Muscle layer of duodenum (tissue), 2 donors: Measurements from ENCODE around the gene PHETA2.

Experiments used
- H3K27ac ChIP-seq: one replicate; pipeline ENCODE4 v1.7.0; 2013; ENCODE audit warnings: mild to moderate bottlenecking, low read length
- H3K27me3 ChIP-seq: one replicate; pipeline ENCODE4 v1.7.0; 2013; ENCODE audit warnings: low read depth, mild to moderate bottlenecking, control low read depth, low read length
- H3K36me3 ChIP-seq, 2 donors: one replicate each; pipeline ENCODE4 v1.7.0; 2013; ENCODE audit warnings: low read length in 2 of 2, control low read depth in 1 of 2, mild to moderate bottlenecking in 1 of 2; ENCODE audit not compliant: insufficient read depth in 2 of 2, control insufficient read depth in 1 of 2
- H3K4me1 ChIP-seq, 2 donors: one replicate each; pipeline ENCODE4 v1.7.0; 2013; ENCODE audit warnings: low read length in 2 of 2, mild to moderate bottlenecking in 2 of 2, control low read depth in 1 of 2, moderate library complexity in 1 of 2; ENCODE audit not compliant: insufficient read depth in 2 of 2, control insufficient read depth in 1 of 2
- H3K4me3 ChIP-seq, 2 donors: one replicate each; pipeline ENCODE4 v1.7.0; 2013; ENCODE audit warnings: low read length in 2 of 2, low read depth in 1 of 2, mild to moderate bottlenecking in 1 of 2
- H3K9me3 ChIP-seq, 2 donors: one replicate each; pipeline ENCODE4 v1.7.0; 2013; ENCODE audit warnings: low read length in 2 of 2, control low read depth in 1 of 2, mild to moderate bottlenecking in 1 of 2; ENCODE audit not compliant: control insufficient read depth in 1 of 2
- donor health status: healthy.

Gene PHETA2

DNA sequence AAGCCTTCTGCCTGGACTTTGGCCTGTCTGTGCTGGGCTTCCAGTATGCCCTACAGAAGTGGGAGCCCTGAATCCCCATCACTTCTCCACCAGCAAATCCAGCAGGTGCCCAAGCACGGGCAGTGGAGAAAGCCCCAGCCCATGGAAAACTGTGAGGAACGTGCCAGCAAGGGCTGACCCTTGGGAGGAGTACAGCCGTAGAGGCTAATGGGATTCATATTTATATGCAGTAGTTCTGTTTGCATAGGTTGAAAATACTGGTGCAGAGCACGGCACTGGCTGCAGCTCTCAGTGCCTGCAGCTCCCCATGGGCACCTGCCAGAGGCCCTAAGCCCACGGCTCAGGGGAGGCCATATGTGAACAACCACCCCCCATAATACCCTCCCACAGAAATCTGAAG lies 13.6 kb upstream of the PHETA2 start:
- peaks cover 4 to 8% of the 10 kb centered on the region in 2 donors for H3K9me3 ChIP-seq
- H3K27me3 ChIP-seq = no peaks in the 10 kb centered on the region
- peaks cover 44 to 66% of the 10 kb centered on the region in 2 donors for H3K36me3 ChIP-seq
- no peak overlapping the region for H3K4me3 ChIP-seq
- no peak overlapping the region for H3K27ac ChIP-seq
- no peaks in the 10 kb centered on the region for H3K4me1 ChIP-seq

DNA sequence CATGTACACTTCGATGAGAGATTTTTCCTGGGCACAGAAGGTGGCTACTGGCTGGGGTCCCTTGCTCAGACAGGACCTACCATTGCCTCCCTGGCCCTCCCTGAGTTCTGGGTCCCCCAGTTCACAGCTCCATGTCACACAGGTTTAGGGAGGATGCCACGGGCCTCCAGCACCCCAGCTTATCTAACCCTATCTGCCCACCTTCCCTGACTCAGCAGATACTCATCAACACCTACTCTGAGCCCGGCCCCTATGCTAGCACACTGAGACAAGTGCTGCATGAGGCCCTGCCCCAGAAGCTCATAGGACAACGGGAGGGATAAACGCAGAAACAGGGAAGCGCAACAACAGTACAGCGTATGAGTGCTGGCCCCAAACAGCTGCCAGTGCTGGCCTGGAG lies 13.0 kb upstream of the PHETA2 start:
- Histone ChIP-seq H3K36me3 (peaks cover 47 to 70% of the 10 kb centered on the region in 2 donors), H3K4me1 (no peaks in the 10 kb centered on the region), H3K4me3 (no peak overlapping the region)

DNA sequence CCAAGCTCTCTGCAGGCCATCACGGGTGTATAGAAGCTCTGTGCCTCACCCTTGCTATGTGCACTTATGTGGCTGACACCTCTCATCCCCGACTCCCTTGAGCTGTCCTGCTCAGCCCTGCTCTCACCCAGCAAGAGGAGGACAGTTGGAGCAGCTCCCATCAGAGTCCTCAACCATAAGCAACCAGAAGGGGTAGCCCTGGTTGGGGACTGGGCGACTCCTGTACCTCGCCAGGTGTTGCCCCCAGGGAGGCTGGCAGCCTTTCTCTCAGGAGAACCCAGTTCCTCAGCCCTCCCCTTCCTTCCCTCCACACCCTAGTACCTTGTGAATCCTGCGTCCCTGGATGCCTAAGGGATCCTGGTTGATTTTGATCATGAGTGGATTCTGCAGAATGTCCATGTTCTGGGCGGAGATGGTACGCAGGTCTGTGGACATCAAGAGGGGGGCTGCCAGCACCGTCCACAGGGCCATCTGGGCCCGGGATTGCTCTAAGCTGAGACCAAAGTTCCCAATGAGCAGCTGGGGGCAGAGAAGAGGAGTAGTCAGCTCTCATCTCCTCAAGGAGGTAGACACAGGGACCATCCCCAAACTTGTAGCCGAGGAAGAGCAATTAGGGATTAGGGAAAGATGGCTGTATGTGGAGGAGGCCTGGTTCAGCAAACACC lies 11.4 kb upstream of the PHETA2 start:
- H3K4me3 ChIP-seq = no peak overlapping the region
- H3K36me3 ChIP-seq = peaks cover 57 to 80% of the 10 kb centered on the region in 2 donors

More for the DNA sequence above, 13.0 kb upstream of the PHETA2 start:
- no peaks in the 10 kb centered on the region for H3K27me3 ChIP-seq
- peaks cover 4 to 8% of the 10 kb centered on the region in 2 donors for H3K9me3 ChIP-seq
- no peak overlapping the region for H3K27ac ChIP-seq

DNA sequence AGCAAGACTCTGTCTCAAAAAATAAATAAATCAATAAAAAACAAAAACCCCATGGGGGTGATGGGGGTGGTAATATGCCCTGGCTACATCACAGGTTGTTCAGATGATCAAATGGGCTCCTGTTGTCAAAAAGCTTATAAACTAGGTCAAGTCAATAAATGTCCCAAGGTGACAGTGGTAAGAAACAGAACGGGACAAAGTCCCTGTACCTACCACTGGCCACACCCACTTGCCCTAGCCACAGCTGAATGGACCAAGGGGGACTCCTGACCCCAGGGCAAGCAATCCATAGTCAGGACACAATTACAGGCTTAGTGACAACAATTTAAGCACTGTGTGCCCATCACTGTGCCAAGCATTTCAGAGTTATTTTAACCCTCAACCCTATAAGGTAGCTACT lies 9.4 kb upstream of the PHETA2 start:
- Histone ChIP-seq H3K27me3 (no peaks in the 10 kb centered on the region), H3K27ac (no peak overlapping the region), H3K9me3 (no peaks in the 10 kb centered on the region), H3K4me3 (no peak overlapping the region), H3K36me3 (peaks cover 47 to 74% of the 10 kb centered on the region in 2 donors), H3K4me1 (peaks cover under 1 to 1% of the 10 kb centered on the region in 2 donors)

More for the DNA sequence above, 11.4 kb upstream of the PHETA2 start:
- no peaks in the 10 kb centered on the region for H3K27me3 ChIP-seq
- H3K27ac ChIP-seq = no peak overlapping the region
- H3K4me1 ChIP-seq = no peaks in the 10 kb centered on the region
- H3K9me3 ChIP-seq = no peaks in the 10 kb centered on the region

DNA sequence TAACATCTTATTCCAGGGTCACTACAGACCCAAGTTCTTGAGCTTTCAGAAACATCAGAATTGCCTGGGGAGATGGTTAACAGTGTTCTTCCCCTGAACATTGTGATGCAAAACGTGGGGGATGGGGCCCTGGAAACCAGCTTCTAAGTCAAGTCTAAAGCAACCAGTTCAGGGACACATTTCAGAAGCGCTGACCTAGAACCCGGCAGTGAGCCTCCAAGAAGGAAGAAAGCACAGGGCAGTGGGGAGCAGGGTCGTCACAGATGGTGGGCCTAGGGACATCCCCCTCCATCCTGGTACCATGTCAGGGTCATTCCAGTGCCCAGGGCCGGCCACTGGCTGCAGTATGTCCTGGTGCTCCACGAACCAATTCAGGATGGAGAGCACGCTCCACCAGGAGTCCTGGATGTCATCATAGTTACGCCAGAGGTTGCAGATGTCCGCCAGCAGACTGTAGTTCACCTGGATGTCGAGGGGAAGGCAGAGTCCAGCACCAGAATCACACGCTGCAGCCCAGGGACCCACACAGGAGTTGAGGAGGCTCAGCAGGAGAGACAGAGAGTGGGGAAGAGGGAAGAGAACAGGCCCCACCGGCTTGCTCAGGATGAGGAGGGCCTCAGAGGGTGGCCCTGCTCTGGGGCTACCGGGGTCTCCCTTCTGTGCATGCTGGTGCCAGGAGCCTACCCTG lies 8.5 kb upstream of the PHETA2 start:
- H3K27ac ChIP-seq = no peak overlapping the region
- H3K9me3 ChIP-seq = no peaks in the 10 kb centered on the region
- H3K4me1 ChIP-seq = peaks cover 6 to 8% of the 10 kb centered on the region in 2 donors
- H3K36me3 ChIP-seq = peaks cover 39 to 64% of the 10 kb centered on the region in 2 donors
- H3K4me3 ChIP-seq = no peak overlapping the region
- H3K27me3 ChIP-seq = no peaks in the 10 kb centered on the region

DNA sequence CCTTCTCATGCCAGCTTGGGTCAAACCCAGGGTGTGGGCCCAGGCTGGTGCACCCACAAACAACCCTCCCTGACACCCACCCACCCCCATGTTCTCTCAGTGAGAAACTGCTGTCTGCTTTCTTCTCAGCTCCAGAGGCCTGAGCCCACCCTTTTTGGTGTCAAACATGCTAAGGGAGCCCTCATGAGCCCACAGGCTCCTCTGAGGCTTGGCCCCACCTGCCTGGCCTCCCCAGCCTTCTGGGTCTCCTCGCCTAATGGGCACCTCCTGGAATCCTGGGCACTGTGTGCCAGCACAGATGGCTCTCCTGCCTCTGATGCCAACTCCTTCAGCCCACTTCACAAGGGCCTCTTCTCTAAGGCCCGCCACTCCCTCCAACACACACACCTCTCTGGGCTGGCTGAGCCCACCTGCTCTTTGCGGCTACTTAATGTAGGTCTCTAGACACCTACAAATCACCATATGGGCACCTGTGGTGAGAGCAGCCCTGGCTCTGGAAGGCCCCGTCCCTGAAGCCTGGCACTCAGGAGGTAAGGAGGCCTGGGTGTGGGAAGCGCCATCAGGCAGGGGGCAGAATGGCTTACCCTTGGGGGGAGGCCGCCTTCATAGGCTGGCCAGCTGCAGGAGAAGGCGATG lies 7.8 kb upstream of the PHETA2 start:
- Histone ChIP-seq H3K27me3 (no peaks in the 10 kb centered on the region), H3K4me1 (peaks cover 6 to 10% of the 10 kb centered on the region in 2 donors), H3K27ac (no peak overlapping the region), H3K4me3 (no peak overlapping the region), H3K36me3 (peaks cover 32 to 58% of the 10 kb centered on the region in 2 donors), H3K9me3 (no peaks in the 10 kb centered on the region)

DNA sequence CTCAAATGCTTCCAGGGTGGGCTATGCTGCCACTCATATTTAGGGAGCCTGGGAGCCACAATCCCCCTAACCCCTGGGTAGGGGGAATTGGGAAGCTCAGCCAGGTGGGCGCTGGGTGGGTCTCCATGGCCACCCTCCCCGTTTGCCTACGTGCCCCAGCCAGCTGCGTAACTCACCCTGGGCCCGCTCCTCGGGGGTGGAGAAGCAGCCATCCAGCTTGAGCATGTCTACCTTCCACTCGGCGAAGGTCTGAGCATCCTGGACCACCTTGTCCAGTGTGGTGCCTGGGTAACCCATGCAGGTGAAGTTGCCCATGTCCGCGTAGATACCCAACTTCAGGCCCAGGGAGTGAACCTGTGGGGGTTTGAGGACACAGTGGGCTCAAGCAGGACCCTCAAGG lies 7.1 kb upstream of the PHETA2 start:
- Histone ChIP-seq H3K4me1 (peaks cover 6 to 17% of the 10 kb centered on the region in 2 donors), H3K27ac (no peak overlapping the region), H3K9me3 (no peaks in the 10 kb centered on the region), H3K36me3 (peaks cover 29 to 51% of the 10 kb centered on the region in 2 donors), H3K27me3 (no peaks in the 10 kb centered on the region), H3K4me3 (no peak overlapping the region)

DNA sequence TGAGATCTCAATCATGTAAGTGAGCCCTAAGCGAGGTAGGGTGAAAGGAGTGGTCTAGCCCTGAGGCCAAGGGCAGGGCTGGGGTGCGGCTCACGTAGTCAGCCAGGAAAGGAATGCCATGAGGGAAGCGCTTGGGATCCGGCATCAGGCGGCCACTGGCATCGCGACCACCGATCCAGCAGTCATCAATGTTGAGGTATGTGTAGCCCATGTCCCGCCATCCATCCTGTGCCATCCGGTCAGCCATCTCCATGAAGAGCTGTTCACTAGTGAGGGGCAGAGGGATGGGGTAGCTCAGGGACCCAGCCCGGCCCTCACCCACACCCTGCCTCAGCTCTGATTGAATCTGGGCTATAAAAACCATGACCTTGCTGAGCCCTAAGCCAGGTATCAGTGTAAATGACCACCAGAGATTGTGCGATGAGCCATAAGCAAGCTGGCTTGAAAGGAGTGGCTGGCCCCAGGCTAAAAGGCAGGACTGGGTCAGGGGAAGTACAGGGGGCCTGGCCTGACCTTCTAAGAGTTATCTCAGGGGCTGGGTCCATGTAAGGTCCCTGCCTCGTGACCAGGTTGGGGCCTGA lies 6.3 kb upstream of the PHETA2 start:
- H3K4me1 ChIP-seq = peaks cover 6 to 17% of the 10 kb centered on the region in 2 donors
- H3K36me3 ChIP-seq = peaks cover 23 to 43% of the 10 kb centered on the region in 2 donors
- no peaks in the 10 kb centered on the region for H3K27me3 ChIP-seq
- no peak overlapping the region for H3K27ac ChIP-seq
- H3K9me3 ChIP-seq = no peaks in the 10 kb centered on the region
- H3K4me3 ChIP-seq = no peak overlapping the region

DNA sequence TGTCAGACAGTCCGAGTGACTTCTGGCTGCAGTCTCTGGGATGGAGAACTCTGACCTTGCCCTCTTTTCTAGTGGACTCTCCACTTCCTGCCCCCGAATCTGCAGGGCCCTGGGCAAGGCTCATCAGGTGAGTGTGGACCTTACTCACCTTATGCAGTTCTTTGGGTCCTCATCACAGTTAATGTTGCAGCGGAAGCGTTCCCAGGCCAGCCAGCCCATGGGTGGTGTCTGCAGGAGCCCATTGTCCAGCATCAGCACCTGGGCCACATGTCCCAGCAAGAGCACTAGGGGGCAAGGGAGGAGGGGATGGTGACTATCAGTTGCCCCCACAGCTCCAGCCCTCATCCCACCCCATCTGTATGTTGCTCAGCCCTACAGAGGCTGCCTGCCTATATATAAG lies 5.8 kb upstream of the PHETA2 start:
- H3K4me3 ChIP-seq = no peak overlapping the region
- H3K36me3 ChIP-seq = peaks cover 20 to 38% of the 10 kb centered on the region in 2 donors
- H3K27me3 ChIP-seq = no peaks in the 10 kb centered on the region
- no peaks in the 10 kb centered on the region for H3K9me3 ChIP-seq
- peaks cover 6 to 17% of the 10 kb centered on the region in 2 donors for H3K4me1 ChIP-seq
- H3K27ac ChIP-seq = no peak overlapping the region

DNA sequence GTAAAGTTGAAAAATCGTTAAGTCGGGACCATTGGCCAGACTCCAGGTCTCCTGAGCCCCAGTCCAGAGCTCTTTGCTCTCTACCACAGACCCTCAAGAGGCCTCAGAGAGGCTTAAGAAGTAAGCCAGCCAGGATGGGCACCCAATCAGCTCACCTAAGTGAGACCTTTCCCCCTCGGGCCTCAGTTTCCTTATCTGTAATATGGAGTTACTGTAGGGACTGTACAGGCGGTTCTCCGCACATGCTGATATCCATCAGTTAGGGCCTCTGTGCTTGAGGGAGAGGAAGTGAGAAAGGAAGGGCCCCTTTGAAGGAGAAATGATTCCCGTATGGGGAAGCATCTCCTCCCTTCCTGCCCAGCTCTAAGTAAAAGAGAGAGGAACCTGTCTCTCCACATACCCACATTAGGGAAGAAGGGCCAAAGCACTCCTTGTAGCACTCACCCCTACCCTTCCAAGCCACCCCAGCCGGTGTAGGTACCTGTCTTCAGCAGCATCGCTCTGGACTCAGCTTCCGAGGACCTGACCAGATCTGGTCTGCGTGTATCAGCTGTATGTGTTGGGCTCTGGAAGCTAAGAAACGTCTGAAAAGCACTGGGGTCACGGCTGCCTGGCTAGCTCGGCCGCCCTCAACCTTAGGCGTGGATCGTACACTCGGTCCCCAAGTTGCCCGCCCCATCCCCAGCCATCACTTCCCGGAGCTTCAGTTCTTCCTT lies 4.1 kb upstream of the PHETA2 start:
- Histone ChIP-seq H3K27me3 (no peaks in the 10 kb centered on the region), H3K27ac (peak overlapping the region; percentile 86), H3K4me1 (peaks cover 6 to 17% of the 10 kb centered on the region in 2 donors), H3K4me3 (peak overlapping the region; percentile 72 to 77), H3K36me3 (peaks cover 17 to 34% of the 10 kb centered on the region in 2 donors), H3K9me3 (no peaks in the 10 kb centered on the region)
